GM12891 (cell line): ENCODE measurements around the gene NEK8.

Source experiments
- PAX5 ChIP-seq: IDR thresholded peaks from 2 replicates; pipeline ENCODE4 v1.6.1; 2011; ENCODE audit warnings: low read length, moderate library complexity, mild to moderate bottlenecking; ENCODE audit not compliant: insufficient read depth, severe bottlenecking
- POLR2A ChIP-seq: IDR thresholded peaks from 2 replicates; pipeline ENCODE4 v1.6.1; 2011; ENCODE audit warnings: low read depth, low read length, control low read depth
- POLR2AphosphoS5 ChIP-seq: IDR thresholded peaks from 2 replicates; pipeline ENCODE4 v1.6.1; 2011; ENCODE audit warnings: low read depth, low read length, control low read depth
- POU2F2 ChIP-seq: IDR thresholded peaks from 2 replicates; pipeline ENCODE4 v1.6.1; 2011; ENCODE audit warnings: low read depth, mild to moderate bottlenecking, control low read depth, low read length, moderate library complexity

GRCh38 chr17:28728364-28729200 lies at the start of gene NEK8:
- TF ChIP-seq POLR2AphosphoS5 (0 out of 2 replicates have a peak, but pooled peaks have one; percentile 14), POLR2A (peak; percentile 49; the same call in 1 of the 2 replicates), PAX5 (no peak), POU2F2 (peak; percentile 52; the same call in 1 of the 2 replicates)
